ENCODE measurements around the gene NOD2. TPM values are rescaled to one million over a fixed set of nuclear protein-coding genes. Genes with fewer than 3 reads are reported as not detected.

NOD2 gene
- total RNA-seq, 1 experiment from 2014 or later = not detected

DNA sequence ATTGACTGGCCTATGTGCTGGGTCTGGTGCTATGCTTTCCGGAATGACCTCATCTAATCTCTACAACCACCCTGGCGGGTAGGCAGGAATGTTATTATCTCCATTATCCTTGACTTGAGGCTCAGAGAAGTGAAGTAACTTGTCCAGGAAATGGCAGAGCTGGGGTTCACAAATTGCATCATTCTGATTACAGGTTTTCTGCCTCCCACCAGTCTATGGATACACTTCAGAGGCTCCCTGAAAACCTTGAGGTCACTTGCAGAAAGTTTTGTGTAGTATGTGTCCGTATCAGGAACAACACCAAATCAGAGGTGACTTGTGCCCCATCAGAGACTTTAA lies 19.1 kb downstream of the NOD2 start:
- no peak for DNase-seq (ENCODE audit: low read depth)

DNA sequence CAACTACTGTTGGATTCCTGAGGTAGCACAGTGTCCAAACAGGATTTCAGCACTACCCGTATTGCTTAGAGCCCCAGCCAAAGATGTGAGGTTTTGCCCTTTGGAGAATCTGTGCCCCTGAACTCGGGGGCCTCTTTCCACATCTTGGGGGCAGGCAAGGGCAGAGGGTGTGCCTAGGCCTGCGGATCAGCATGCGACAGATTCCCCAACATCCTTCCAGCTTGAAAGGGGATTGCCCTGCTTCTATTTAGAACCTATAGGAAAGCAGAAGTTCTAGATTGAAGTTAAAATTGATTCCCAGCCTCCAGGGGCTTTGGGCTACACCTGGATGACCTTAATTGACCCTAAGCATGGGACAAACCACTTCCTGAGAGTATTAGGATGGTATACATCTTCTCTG lies 19.6 kb downstream of the NOD2 start:
- no peak for DNase-seq (ENCODE audit: low read depth)

DNA sequence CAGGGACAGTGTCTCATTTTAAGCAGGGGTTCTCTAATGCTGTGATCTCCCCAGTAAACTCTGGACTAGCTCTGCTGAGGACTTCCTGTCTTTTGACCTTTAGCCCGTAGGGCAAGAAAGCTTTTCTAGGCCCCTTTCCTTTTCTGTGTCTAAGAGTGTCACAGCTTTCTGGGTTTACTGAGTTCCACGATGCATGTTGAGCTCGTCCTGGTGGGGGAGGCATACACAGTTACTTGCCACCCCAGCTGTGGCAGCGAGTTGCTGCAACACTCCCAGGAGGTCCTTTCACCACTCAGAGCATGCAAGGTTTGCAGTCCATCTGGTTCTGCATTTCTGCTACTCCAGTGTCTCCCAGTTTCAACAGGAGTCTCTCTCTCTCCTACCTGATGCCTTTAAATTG lies 23.7 kb downstream of the NOD2 start:
- DNase-seq (ENCODE audit: low read depth) = no peak

DNA sequence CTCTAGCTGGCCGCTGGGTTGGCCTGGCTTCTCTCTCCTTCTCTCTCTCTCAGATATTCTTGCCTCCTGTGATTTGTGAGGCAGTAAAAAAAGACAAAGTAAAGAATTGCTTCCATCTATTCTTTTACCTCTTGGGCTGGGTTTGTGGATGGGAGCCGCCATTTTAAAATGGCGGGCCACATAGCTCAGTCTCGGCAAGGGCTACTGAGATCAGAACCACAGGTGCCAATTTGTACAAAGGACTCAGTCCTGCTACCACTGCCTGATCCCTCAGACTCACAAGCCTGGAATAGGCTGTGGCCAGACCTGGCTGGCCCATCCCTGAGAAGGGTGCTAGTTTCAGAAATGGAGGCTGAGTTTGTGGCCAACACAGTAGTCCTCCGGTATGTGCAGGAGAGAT lies 24.1 kb downstream of the NOD2 start:
- DNase-seq (ENCODE audit: low read depth) = no peak

DNA sequence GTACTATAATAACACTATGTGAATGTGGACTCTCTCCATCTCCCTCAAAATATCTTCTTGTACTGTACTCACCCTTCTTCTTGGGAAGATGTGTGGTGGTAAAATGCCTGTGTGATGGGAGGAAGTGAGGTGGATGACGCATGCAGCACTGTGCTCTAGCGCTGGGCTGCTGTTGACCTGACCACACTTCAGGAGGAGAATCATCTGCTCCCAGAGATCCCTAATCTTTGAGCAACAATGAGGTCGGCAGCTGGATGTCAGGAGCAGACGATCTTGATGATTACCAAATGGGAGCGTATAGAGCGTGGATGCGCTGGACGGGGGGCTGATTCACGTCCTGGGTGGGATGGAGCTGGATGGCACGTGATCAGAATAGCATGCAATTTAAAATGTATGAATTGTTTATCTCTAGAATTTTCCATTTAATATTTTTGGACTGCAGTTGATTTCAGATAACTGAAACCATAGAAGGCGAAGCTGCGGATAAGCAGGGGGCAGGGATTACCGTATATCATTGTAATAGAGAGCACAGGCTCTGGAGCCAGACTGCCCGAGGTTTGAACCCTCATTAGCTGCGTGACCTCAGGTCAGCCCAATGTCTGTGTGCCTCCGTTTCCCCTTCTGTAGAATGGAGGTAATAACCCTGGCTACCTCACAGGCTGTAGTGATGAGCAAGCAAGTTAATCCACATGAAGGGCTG lies 24.8 kb downstream of the NOD2 start:
- DNase-seq (ENCODE audit: low read depth) = peak; percentile 81

DNA sequence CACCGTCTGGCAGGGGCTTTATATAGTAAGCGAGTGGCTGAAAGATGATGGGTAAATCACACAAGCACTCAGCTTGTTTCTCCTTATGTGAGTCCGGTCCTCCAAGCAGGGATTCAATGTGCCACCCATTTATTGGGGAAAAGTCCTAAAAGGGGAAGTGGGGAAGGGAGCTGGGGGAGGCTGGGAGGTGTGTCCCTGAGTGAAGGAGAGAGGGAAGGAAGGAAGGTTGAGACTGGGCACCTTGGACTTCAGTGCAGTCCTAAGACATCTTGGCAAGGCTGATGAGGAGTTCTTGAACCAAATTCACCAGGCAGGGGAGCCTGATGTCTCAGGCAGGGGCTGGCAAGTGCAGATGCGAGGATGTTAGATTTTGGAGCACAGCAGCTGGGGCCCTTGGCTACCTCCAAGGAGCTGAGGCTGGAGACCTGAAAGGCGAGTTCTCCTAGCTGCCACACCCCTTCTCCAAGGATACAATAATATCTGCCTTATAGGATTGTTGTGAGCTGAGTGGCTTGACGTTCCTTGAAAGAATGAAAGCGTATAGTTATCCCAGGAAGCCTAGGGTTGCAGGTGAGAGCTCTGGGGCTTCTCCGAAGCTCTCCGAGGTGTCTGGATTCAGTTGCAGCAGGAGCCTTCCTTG lies 25.5 kb downstream of the NOD2 start:
- no peak for DNase-seq (ENCODE audit: low read depth)

DNA sequence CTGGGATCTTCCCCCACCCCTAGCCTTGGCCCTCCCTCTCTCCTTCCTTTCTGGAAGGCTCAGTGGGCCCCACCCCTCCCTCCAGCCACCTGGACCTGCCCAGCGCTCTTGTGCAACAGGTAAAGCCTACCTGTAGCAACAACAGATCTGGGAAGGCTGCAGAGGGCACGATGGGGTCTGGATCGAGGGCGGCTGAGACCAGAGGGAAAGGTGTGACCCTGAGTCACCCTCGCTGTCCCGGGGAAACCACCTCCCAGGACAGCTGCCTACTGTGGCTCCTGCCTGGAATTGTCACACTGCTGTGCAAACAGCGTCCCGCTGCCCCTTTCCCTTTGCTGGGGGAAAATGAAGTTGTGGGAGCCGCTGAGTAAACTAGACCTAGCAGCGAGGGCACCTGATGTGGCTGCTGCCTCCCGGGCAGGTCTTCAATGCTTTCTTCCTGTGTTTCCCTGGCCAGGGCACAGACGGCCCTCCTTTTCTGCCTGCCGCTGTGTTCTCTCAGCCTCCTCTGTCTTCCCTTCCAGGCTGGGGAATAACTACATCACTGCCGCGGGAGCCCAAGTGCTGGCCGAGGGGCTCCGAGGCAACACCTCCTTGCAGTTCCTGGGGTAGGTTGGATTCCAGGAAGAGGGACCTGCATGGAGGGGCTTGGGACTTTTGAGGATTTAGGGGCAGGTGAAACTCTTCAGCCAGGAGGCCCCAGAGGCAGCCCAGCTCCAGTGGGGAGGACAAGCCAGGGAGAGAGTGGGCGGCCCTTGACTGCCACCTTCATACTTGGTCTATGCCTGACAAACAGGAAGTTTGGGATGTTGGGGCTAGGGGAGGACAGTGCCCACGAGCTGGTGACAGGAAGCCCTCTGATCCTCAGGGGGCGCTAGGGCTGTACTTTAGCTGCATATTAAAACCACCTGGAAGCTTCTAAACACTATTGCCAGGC lies 26.3 kb downstream of the NOD2 start:
- DNase-seq (ENCODE audit: low read depth) = no peak

DNA sequence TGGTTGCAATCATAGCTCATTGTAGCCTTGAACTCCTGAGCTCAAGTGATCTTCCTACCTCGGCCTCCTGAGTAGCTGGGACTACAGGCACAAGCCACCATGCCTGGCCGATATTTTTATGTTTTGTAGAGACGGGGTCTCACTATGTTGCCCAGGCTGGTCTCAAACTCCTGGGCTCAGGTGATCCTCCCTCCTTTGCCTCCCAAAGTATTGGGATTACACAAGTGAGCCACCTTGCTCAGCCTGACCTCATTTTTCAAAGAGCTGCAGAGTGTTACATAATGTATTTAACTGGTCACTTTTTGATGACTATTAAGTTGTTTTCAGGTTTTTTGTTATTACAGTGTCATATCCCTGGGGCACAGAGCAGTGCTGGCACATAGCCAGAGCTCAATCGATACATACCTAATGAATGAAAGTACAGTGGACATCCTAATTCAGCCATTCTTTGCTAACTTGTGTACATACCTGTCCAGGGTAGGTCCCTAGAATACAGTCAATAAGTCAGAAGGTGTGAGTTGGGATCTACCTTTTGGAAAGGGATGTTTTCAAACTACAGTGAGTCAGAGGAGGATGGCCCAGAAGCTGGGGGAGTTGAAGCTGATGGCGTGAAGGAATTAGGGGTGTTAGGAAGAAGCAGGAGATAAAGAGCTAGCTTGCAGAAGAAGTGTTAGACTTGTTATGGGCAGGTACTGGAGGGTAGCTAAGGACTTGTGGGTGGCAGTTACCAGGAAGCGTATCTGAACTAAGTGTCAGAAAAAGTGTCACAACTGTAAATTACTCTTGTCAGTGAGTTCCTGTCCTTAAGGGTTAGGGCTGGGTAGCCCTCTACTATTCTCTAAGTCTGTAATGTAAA lies 28.4 kb downstream of the NOD2 start:
- no peak for DNase-seq (ENCODE audit: low read depth)

DNA sequence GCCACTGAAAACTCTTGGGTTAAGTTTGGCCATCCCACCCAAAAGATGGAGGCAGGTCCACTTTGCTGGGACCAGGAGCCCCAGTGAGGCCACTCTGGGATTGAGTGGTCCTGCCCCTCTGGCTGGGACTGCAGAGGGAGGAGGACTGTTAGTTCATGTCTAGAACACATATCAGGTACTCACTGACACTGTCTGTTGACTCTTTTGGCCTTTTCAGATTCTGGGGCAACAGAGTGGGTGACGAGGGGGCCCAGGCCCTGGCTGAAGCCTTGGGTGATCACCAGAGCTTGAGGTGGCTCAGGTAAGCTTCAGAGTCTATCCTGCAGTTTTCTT lies 29.0 kb downstream of the NOD2 start:
- DNase-seq (ENCODE audit: low read depth) = no peak

DNA sequence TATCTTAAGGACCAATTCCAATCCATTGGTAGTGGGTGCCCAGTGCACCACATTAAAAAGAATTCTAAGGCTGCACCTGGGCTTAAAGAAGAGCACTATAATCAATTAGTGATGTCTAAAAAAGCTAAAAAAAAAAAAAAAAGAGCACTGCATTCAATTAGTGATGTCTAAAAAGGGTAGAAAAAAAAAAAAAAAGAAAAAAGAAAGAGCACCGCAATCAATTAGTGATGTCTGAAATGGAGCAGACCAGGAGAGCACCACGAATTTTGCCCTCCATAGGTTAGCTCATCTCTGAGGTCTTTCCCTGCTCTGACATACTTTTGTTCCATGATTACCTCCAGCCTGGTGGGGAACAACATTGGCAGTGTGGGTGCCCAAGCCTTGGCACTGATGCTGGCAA lies 29.6 kb downstream of the NOD2 start:
- DNase-seq (ENCODE audit: low read depth) = no peak

DNA sequence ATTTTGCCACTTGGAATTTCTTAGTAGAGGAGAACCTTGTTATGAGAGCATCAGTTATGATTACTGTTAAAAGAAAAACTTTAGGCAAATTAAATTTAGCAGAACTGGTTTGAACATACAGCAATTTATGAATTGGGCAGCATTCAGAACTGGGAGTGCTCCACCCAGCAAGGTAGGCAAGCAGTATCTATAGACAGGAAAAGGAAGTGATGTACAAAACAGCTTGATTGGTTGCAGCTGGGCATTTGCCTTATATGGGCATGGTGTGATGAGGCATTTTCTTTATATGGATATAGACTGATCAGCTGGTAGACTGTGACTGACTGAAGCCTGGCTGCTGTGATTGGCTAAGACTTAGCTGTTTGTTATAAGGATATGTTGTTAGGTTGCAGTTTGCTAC lies 30.9 kb downstream of the NOD2 start:
- DNase-seq (ENCODE audit: low read depth) = peak; percentile 23

DNA sequence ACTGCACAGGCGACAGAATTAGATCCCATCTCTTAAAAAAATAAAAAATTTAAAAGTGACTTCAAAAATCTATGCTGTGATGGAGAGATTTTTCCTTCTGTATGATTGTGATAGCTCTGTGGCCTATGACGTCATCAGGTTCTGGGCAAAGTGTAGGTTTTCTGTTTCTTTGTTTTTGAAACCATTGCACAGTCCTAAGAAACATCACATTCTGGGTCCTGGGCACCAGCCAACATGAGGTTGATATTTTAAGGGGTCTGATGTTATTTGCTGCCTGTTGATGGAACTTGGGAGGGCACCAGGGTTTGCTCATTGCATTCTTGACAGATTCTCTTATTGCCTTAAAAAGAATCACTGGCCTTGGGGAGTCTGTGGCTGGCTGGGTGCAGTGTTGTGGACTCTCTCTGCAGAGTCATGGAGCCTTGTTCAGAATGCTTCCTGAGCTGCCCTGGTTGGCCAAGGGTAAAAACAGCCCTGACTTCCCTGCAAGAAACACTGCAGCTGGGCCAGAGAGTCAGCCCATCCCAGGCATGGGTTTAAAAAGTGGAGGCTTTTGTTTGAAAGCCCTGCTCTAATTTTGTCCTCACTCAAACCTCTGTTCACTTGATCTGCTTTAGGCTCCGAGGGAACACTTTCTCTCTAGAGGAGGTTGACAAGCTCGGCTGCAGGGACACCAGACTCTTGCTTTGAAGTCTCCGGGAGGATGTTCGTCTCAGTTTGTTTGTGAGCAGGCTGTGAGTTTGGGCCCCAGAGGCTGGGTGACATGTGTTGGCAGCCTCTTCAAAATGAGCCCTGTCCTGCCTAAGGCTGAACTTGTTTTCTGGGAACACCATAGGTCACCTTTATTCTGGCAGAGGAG lies 38.0 kb downstream of the NOD2 start:
- no peak for DNase-seq (ENCODE audit: low read depth)

DNA sequence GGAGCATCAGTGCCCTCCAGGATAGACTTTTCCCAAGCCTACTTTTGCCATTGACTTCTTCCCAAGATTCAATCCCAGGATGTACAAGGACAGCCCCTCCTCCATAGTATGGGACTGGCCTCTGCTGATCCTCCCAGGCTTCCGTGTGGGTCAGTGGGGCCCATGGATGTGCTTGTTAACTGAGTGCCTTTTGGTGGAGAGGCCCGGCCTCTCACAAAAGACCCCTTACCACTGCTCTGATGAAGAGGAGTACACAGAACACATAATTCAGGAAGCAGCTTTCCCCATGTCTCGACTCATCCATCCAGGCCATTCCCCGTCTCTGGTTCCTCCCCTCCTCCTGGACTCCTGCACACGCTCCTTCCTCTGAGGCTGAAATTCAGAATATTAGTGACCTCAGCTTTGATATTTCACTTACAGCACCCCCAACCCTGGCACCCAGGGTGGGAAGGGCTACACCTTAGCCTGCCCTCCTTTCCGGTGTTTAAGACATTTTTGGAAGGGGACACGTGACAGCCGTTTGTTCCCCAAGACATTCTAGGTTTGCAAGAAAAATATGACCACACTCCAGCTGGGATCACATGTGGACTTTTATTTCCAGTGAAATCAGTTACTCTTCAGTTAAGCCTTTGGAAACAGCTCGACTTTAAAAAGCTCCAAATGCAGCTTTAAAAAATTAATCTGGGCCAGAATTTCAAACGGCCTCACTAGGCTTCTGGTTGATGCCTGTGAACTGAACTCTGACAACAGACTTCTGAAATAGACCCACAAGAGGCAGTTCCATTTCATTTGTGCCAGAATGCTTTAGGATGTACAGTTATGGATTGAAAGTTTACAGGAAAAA lies 38.8 kb downstream of the NOD2 start:
- no peak for DNase-seq (ENCODE audit: low read depth)

DNA sequence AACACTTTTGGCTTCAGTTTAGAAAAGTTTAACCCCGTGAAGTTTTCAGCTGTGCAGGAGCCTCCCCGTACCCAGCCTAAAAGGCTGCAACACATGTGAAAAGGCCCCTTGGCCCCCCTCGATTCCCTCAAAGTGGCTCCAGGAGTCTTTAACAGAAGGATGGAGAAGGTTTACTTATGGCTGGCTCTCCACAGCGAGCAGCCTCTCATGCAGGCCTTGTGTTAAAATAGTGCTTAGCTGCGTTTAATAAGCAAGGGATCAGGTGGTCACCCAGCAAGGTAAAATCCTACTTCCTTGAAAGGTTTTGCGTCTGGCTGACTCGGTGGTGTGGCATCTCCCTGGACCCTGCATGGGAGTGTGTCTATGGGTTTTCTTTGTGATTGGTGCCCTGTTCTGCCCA lies 40.1 kb downstream of the NOD2 start:
- DNase-seq (ENCODE audit: low read depth) = no peak

DNA sequence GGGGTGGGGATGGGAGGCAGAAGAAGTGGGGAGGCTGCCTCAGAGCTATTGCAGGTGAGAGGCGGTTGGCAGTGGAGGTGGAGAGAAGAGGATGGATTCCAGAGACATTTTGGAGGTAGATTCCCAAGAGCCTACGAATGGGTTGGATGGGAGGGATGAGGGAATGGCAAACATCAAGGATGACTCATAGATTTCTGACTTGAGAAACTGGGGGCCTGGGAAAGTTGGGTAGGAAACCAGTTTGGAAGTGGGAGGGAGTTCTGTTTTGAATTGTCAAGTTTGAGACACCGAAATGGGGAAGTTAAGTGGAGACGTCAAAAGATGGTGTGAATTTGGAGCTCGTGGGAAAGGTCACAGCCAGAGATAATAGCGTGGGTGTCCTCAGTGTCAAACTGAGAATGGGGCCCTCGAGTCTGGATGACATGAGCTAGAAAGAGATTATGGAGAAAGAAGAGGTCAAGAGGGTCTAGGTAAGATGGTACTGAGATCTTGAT lies 42.3 kb downstream of the NOD2 start:
- no peak for DNase-seq (ENCODE audit: low read depth)

DNA sequence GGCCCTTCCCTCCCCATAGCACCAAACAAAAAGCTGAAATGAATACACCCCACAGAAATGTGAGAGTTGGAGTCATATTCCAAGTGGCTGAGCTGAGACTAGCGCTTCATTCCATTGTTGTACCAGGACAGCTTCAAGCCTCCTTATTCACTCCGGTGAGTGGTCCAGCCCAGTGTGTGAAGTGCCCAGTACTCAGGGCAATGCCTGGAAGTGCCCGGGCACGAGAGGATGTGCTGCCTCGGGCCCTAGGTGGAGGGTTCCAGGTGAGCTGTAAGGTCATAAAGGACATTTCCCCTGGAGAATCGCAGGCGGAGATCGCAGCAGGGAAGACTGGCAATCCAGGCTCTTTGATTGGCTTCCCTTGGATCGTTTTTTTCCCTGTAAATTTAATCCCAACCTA lies 43.0 kb downstream of the NOD2 start:
- no peak for DNase-seq (ENCODE audit: low read depth)

DNA sequence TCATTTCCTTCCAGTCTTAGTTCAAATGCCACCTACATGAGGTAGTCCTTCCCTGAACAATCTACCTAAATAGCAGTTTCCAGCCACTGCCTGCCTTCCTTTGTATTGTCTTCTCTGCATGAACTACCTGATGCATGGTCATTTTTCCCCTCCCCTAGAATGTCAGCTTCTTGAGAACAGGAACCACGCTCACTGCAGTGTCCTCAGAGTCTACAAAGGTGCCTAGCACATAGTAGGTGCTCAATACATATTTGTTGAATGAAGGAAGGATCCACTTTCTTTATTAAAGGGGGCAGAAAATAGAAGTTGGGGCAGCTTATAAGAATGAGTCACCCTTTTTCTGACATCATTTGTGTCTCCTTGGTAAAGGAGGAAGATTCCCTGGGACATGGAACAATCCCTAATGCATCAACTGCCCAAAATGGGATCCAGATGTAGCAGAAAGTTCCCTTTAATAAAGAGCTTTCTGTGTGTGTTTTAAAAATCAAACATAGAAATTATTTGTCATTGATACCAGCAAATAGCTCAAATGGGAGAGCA lies 44.1 kb downstream of the NOD2 start:
- no peak for DNase-seq (ENCODE audit: low read depth)

DNA sequence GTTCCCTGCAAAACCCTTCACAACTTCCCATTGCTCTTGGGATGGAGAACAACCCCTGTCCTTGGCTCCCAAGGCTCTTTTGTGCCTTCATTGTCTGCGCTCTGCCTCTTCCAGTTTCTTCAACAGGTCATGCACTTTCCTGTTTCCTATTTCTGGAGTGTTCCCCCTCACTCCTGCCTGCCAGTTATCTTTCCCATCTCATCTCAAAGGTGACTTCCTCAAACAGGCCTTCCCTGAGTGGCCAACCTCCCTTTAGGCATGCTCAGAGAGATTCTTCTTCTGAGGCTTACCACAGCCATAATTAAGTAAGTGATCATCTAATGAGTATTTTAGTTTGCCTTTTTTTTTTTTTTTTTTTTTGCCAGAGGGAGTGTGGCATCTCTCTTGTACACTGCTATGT lies 45.6 kb downstream of the NOD2 start:
- no peak for DNase-seq (ENCODE audit: low read depth)

DNA sequence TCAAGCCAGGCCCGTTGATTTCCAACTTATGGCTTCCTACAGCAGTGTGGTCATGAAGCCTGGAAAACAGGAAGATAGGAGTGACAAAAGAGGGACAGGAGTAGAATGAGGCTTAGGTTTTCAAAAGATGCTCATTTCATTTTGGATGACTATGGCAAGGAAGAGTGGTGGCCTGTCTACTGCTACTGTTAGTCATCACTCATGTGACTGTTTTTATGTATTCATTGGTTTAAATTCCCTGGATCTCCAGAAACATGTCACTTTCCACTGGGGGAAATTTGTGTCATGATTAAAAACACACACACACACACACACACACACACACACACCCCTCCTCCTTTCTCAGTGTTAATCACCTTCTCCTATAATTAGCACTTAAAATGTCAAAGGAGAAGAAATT lies 47.3 kb downstream of the NOD2 start:
- peak; percentile 11 for DNase-seq (ENCODE audit: low read depth)

Data from HT1080 (cell line).